Measurements from ENCODE around the gene ZNF773.
"Not testable (repeated sequence)": the region's sequence is repeated elsewhere in the genome, so short reads cannot be mapped to it uniquely, and the experiment has no call there.

ZNF773 gene

DNA sequence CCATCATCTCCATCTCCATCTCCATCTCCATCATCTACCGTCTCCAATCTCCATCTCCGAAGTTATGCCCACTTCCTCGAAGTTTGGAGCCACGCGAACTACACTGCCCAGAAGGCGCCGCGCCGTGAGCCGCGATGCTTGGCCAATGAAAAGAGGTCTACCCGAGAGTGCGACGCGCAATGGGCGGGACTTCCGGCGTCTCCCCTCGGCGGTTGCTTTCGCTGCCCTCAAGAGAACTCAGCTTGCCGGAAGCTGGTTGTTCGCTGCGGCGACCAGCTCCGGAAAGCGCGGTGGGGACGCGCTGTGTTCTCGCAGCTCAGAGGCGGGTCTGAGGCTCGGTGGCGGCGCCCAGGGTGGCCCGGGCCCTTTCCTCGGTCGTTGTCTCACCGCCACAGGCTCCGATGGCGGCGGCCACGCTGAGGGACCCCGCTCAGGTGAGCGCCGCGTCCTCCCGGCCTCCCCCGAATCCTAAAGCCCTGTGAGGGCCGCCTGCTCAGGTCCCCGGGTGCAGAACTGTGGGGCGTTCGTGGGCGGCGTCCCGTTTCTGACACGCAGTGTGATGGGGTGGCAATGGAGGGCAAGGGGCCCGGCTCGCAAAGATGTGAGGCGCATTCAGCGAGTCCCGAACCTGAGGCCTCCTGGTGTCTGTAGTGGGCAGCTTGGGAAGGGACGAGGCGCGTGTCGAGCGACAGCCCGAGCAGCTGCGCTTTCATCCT, at the start of gene ZNF773:
ZNF773 (plus strand) TSS at position 259 of the 716 bp plus-strand sequence; CDS start at position 402, 143 bp downstream.
- peak within 1 kb of the TSS; percentile 72 for H3K4me3 ChIP-seq (ENCODE audit: low read depth, low read length)

DNA sequence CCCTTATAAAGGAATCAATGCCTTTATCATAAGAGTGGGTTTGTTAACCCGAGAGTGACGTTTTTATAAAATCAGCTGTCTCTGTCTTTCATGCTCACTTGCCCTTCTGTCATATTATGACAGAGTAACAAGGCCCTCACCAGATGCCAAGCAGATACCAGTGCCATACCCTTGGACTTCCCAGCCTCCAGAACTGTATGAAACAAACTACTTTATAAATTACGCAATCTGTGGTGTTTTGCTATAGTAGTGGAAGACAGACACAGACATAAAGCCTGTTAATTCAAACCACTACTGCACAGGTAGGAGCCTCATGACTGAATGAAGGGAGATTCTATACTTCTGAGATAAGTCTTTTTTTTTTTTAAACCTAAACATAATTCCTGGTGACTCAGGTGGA, 47.4 kb upstream of the ZNF773 start:
- H3K4me3 ChIP-seq (ENCODE audit: low read depth, low read length), result no peak overlapping the region
- TF ChIP-seq, protein P1, sequence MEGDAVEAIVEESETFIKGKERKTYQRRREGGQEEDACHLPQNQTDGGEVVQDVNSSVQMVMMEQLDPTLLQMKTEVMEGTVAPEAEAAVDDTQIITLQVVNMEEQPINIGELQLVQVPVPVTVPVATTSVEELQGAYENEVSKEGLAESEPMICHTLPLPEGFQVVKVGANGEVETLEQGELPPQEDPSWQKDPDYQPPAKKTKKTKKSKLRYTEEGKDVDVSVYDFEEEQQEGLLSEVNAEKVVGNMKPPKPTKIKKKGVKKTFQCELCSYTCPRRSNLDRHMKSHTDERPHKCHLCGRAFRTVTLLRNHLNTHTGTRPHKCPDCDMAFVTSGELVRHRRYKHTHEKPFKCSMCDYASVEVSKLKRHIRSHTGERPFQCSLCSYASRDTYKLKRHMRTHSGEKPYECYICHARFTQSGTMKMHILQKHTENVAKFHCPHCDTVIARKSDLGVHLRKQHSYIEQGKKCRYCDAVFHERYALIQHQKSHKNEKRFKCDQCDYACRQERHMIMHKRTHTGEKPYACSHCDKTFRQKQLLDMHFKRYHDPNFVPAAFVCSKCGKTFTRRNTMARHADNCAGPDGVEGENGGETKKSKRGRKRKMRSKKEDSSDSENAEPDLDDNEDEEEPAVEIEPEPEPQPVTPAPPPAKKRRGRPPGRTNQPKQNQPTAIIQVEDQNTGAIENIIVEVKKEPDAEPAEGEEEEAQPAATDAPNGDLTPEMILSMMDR (IDR thresholded peaks at IDR 0.05; ENCODE audit: low read depth, low read length), result no peak

DNA sequence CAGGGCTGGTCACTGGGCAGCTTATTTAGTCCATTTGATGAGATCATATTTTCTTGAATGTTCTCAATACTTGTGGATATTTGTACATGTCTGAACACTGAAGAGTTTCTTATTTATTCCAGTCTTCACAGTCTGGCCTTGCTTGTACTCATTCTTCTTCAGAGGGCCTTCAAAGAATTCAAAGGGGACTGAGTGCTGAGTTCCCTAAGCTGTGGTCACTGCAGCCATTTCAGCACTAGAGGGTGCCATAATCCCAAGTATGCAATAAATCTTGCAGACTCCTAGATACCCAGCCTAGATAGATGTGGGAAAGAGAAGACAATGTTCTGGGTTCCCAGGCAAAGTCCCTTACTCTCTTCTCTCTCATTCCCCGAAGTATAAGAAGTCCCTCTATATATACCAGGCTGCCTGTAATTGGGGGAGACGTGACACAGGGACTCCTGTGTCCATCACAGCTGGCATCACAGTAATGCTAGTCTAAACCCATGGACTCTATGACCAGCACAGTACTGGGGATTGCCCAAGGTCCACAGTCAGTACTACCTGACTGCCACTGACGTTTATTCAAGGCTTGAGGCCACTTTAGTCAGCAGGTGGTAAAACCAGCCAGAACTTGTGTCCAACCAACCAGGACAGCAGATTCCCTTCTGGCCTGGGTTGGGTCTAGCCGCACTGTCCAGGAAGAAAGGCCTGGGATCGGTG, 33.9 kb upstream of the ZNF773 start:
- TF ChIP-seq, protein P1 (IDR thresholded peaks at IDR 0.05; ENCODE audit: low read depth, low read length), result peak; percentile 70
- H3K4me3 ChIP-seq (ENCODE audit: low read depth, low read length), result no peak overlapping the region

DNA sequence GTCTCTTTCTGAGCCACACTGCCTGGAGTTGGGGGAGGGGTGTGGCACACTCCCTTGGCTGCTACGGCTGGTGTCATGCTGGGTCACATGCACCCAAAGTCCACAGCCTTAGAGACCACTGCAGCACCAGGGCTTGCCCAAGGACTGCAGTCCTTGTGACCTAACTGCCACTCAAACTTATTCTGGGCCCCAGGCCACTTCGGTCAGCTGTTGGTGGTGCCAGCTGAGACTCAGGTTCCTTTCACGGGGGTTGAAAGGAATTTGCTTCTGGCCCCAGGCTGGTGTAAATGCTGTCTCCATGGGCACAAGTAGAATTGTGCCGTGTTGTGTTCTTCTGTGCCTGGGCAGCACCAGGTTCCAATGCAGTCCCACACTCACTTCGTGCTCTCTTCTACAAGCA, 33.2 kb upstream of the ZNF773 start:
- no peak overlapping the region for H3K4me3 ChIP-seq (ENCODE audit: low read depth, low read length)
- TF ChIP-seq, protein P1 (IDR thresholded peaks at IDR 0.05; ENCODE audit: low read depth, low read length), result no peak

DNA sequence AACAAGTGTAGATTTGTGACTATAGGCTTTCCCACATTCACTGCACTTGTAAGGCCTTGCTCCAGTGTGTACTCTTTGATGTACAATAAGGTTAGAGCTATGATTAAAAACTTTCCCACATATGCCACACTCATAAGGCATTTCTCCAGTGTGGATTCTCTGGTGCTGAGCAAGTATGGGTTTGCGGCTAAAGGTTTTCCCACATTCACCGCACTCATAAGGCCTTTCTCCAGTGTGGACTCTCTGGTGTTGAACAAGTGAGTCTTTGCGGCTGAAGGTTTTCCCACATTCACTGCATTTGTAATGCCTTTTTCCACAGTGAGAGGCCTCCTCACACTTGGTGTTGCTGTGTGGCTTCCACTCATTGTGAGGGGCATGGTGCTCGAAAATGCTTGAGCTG, 26.1 kb upstream of the ZNF773 start:
- H3K4me3 ChIP-seq (ENCODE audit: low read depth, low read length), result no peak overlapping the region

DNA sequence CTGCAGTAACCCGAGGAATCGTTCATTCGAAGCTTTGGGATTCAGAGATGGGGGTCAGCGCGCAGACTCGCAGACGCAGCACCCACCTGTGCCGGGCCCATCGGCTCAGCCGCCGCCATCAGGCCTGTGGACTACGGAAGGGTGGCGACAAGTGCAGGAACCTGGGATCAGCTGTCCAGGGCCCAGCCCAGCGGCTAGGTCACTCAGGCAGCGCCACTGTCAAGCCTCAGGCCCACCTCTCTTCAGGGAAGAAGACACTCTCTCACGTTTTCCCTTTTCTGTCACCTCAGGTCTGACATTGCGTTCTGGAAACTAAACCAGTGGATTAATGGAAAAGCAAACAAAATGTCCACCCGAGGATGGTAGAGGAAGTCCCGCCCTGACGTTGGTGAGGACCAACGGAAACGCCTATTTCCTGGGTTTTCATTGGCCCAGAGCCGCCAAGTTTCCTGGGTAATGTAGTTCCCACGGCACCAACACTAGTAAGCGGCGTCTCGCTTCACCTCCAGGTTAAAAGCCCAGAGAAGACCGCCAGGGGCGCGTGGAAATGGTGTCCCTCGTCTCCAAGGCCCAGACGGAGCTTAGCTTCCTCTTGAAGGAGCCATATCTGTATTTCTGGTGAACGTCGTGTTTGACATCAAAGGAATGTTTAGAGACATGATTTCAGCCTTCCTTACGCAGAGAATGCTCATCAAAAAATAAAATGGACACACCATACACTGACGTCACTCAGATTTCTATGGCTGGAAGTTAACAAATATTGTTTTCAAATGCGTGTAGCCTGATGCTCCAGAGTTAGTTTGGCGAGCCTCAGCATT, 22.3 kb upstream of the ZNF773 start, which contains the start of gene ZNF772:
ZNF772 (minus strand) TSS at position 376 of the 818 bp plus-strand sequence; CDS start at position 119, 257 bp downstream.
- peak within 1 kb of the TSS; percentile 85 for H3K4me3 ChIP-seq (ENCODE audit: low read depth, low read length)
- TF ChIP-seq, protein P1 (IDR thresholded peaks at IDR 0.05; ENCODE audit: low read depth, low read length), result peak; percentile 58

More for the DNA sequence above, 26.1 kb upstream of the ZNF773 start:
- TF ChIP-seq, protein P1 (IDR thresholded peaks at IDR 0.05; ENCODE audit: low read depth, low read length), result no peak

DNA sequence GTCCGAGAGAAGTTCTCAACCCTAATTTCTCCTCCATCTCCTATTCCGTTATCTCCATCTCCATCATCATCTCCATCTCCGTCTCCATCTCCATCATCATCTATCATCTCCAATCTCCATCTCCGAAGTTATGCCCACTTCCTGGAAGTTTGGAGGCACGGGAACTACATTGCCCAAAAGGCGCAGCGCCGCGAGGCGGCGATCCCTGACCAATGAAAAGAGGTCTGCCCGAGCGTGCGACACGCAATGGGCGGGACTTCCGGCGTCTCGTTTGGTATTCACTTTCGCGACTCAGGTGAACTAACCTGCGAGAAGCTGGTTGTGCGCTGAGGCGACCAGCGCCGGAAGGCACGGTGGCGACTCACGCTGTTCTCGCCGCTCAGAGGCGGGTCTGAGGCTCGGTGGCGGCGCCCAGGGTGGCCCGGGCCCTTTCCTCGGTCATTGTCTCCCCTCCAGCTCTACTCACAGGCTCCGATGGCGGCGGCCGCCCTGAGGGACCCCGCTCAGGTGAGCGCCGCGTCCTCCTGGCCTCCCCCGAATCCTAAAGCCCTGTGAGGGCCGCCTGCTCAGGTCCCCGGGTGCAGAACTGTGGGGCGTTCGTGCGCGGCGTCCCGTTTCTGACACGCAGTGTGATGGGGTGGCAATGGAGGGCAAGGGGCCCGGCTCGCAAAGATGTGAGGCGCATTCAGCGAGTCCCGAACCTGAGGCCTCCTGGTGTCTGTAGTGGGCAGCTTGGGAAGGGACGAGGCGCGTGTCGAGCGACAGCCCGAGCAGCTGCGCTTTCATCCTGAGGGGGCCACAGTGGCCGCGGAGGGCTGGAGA, 12.1 kb upstream of the ZNF773 start, which contains the start of gene ZNF419:
ZNF419 (plus strand) TSS at position 274 of the 822 bp plus-strand sequence; CDS start at position 475, 201 bp downstream.
- H3K4me3 ChIP-seq (ENCODE audit: low read depth, low read length), result peak within 1 kb of the TSS; percentile 87

DNA sequence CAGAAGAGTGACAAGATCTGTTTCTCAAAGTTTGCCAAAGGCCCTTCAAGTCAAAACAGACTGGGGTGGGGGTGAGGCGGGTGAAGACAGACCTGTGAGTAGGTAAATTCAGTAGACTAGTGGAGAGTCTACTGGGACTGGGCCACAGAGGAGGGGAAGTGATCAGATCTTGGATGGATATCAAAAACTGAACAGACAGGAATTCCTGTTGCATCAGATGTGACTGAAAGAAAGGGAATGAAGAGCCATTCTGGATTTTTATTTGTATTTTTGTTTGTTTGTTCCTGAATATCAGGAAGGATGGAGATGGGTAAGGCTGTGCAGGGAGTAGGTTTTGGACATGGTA, 11.5 kb upstream of the ZNF773 start:
- peak overlapping the region; percentile 57 for H3K4me3 ChIP-seq (ENCODE audit: low read depth, low read length)

DNA sequence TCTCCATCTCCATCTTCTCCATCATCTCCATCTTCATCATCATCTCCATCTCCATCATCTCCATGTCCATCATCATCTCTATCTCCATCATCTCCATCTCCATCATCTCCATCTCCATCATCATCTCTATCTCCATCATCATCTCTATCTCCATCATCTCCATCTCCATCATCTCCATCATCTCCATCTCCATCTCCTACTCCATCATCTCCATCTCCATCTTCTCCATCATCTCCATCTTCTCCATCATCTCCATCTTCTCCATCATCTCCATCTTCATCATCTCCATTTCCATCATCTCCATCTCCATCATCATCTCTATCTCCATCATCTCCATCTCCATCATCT, 432 bp upstream of the ZNF773 start:
- not testable (repeated sequence) for H3K4me3 ChIP-seq (ENCODE audit: low read depth, low read length)

DNA sequence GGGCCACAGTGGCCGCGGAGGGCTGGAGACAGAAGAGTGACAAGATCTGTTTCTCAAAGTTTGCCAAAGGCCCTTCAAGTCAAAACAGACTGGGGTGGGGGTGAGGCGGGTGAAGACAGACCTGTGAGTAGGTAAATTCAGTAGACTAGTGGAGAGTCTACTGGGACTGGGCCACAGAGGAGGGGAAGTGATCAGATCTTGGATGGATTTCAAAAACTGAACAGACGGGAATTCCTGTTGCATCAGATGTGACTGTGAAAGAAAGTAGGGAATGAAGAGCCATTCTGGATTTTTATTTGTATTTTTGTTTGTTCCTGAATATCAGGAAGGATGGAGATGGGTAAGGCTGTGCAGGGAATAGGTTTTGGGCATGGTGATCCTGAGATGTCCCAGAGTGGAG, 662 bp downstream of the ZNF773 start:
- H3K4me3 ChIP-seq (ENCODE audit: low read depth, low read length), result peak overlapping the region; percentile 61

All from WI38 (cell line).